ENCODE measurements around the gene TMEM132D.
A peak's percentile ranks its signal among the peaks of the same experiment; 100 is the strongest.
"Not testable (repeated sequence)": the region's sequence is repeated elsewhere in the genome, so short reads cannot be mapped to it uniquely, and the experiment has no call there.

Gene TMEM132D

GRCh38 chr12:129903956-129904829 lies at the start of gene TMEM132D:
Gene TMEM132D, minus strand, starts transcription at chr12:129904025.
- no peak for DNase-seq

GRCh38 chr12:129949651-129950050 lies 45.8 kb upstream of the TMEM132D start:
- no peak for DNase-seq

- DNase-seq: no peak
Measured at GRCh38 chr12:129941618-129942017, 37.8 kb upstream of the TMEM132D start.

- no peak for DNase-seq
Measured at GRCh38 chr12:129938089-129938488, 34.3 kb upstream of the TMEM132D start.

GRCh38 chr12:129937426-129937825 lies 33.6 kb upstream of the TMEM132D start:
- no peak for DNase-seq

GRCh38 chr12:129928643-129929042 lies 24.8 kb upstream of the TMEM132D start:
- DNase-seq: no peak

- DNase-seq: no peak
Measured at GRCh38 chr12:129927316-129927900, 23.6 kb upstream of the TMEM132D start.

- DNase-seq: peak; percentile 1 to 16
Measured at GRCh38 chr12:129911428-129912049, 7.7 kb upstream of the TMEM132D start.

- DNase-seq: no peak
Measured at GRCh38 chr12:129909051-129910020, 5.5 kb upstream of the TMEM132D start.

- DNase-seq: no peak
Measured at GRCh38 chr12:129903092-129903945, 506 bp downstream of the TMEM132D start.

- no peak for DNase-seq
Measured at GRCh38 chr12:129902371-129903091, 1.3 kb downstream of the TMEM132D start.

GRCh38 chr12:129901254-129901653 lies 2.6 kb downstream of the TMEM132D start:
- no peak for DNase-seq

- DNase-seq: no peak
Measured at GRCh38 chr12:129900306-129900705, 3.5 kb downstream of the TMEM132D start.

GRCh38 chr12:129899045-129899444 lies 4.8 kb downstream of the TMEM132D start:
- not testable (repeated sequence) for DNase-seq

- DNase-seq: no peak
Measured at GRCh38 chr12:129893691-129894090, 10.1 kb downstream of the TMEM132D start.

GRCh38 chr12:129887101-129887500 lies 16.7 kb downstream of the TMEM132D start:
- no peak for DNase-seq

GRCh38 chr12:129886541-129886940 lies 17.3 kb downstream of the TMEM132D start:
- no peak for DNase-seq

GRCh38 chr12:129885287-129885686 lies 18.5 kb downstream of the TMEM132D start:
- DNase-seq: no peak

GRCh38 chr12:129877411-129877810 lies 26.4 kb downstream of the TMEM132D start:
- no peak for DNase-seq

GRCh38 chr12:129873833-129874208 lies 30.0 kb downstream of the TMEM132D start:
- DNase-seq: no peak

Measured in CD4-positive, alpha-beta T cell treated with Interleukin-4 for 1 hour (primary cell).